ENCODE measurements around the gene STIM1. TPM values are rescaled to one million over a fixed set of nuclear protein-coding genes. Genes with fewer than 3 reads are reported as not detected.

The STIM1 gene
- total and polyA plus RNA-seq, 10 of the 15 experiments (the other 5 are each of a cell fraction or from before 2014, with no cell fraction given): 8.6 to 57.7 (median 29.3) TPM

- Histone ChIP-seq H3K4me3 (no peak overlapping the region), H3K27me3 (replicated peaks in 1 of 2; ENCODE audit: control insufficient read depth in 2 of 2, insufficient read depth in 2 of 2, low read length in 1 of 2) (no peaks in the 10 kb centered on the region), H3K27ac (ENCODE audit: control insufficient read depth, insufficient read depth) (no peak overlapping the region), H3K79me2 (ENCODE audit: control insufficient read depth, insufficient read depth, low read length) (peaks cover 12% of the 10 kb centered on the region), H3K4me2 (ENCODE audit: control insufficient read depth, insufficient read depth) (no peak overlapping the region), H3K9ac (ENCODE audit: control insufficient read depth, insufficient read depth, low read length) (no peak overlapping the region), H3K4me1 (ENCODE audit: control insufficient read depth, insufficient read depth, low read length) (peaks cover 14% of the 10 kb centered on the region), H2AFZ (ENCODE audit: control insufficient read depth, low read depth, low read length) (no peak overlapping the region), H3K9me3 (replicated peaks; ENCODE audit: control insufficient read depth, insufficient read depth, low read length) (no peaks in the 10 kb centered on the region), H4K20me1 (ENCODE audit: control insufficient read depth, insufficient read depth) (no peaks in the 10 kb centered on the region; the same call in 1 of the 2 replicates), H3K36me3 (ENCODE audit: control insufficient read depth in 2 of 2, insufficient read depth in 2 of 2, low read length in 1 of 2) (peaks cover 0 to 3% of the 10 kb centered on the region in 2 experiments; a peak in 3 of 4 replicates)
- DNase-seq (ENCODE audit: low read depth, low spot score): no peak
- ChIA-PET SMC1A (ENCODE audit: uncharacterized antibody, unreplicated experiment) (interaction anchor here (0.6 to 4.4 kb wide), 7 partner anchors 8 to 143 kb away, joined by 3 to 39 read pairs (median 4); partner anchors contain the start of gene STIM1), CTCF (interaction anchor here (1.2 to 5.5 kb wide), 3 partner anchors 29 to 143 kb away, joined by 3 to 29 read pairs (median 8); no protein-coding TSS in a partner anchor), POLR2A (interaction anchor here (0.6 to 0.8 kb wide), 2 partner anchors 35 to 41 kb away, joined by 3 to 4 read pairs; no protein-coding TSS in a partner anchor), RAD21 (ENCODE audit: unreplicated experiment) (interaction anchor here (1.4 kb wide), 1 partner anchor 80 kb away, joined by 4 read pairs; no protein-coding TSS in a partner anchor)
- BruUV-seq (replicated peaks): no TSS peak
- 95% methylated on average over 8 of the region's 8 CpGs for WGBS (ENCODE audit: insufficient coverage, insufficient replicate concordance, low lambda C conversion rate, missing lambda C conversion rate)
- TF ChIP-seq ZBTB40 (IDR thresholded peaks at IDR 0.05; ENCODE audit: borderline replicate concordance) (no peak), FOXM1 (IDR thresholded peaks at IDR 0.05; ENCODE audit: low read depth, low read length) (no peak), FOS (IDR thresholded peaks at IDR 0.05; ENCODE audit: borderline replicate concordance, extremely low read depth, insufficient read length) (no peak), SMC3 (IDR thresholded peaks at IDR 0.05; ENCODE audit: borderline replicate concordance, low read length) (no peak), DPF2 (IDR thresholded peaks at IDR 0.05) (no peak), RBBP5 (conservative IDR thresholded peaks at IDR 0.05) (no peak), SUPT20H (IDR thresholded peaks at IDR 0.05; ENCODE audit: borderline replicate concordance, control insufficient read depth, low read depth, low read length) (no peak), BCL11A (IDR thresholded peaks at IDR 0.05; ENCODE audit: low read depth, low read length) (no peak), MXI1 (IDR thresholded peaks at IDR 0.05; ENCODE audit: low read depth, low read length) (no peak), ATF7 (IDR thresholded peaks at IDR 0.05; ENCODE audit: low read depth) (no peak), RB1 (IDR thresholded peaks at IDR 0.05; ENCODE audit: borderline replicate concordance) (no peak), SMAD5 (IDR thresholded peaks at IDR 0.05; ENCODE audit: low read depth) (no peak), KDM1A (IDR thresholded peaks at IDR 0.05; ENCODE audit: borderline replicate concordance) (no peak), USF2 (IDR thresholded peaks at IDR 0.05; ENCODE audit: borderline replicate concordance, low read depth, low read length) (no peak), ZBED1 (IDR thresholded peaks at IDR 0.05; ENCODE audit: borderline replicate concordance) (no peak), POLR2AphosphoS2 (IDR thresholded peaks at IDR 0.05; ENCODE audit: low read depth, low read length) (no peak), E4F1 (IDR thresholded peaks at IDR 0.05; ENCODE audit: borderline replicate concordance, partially characterized antibody) (no peak), SIX5 (IDR thresholded peaks at IDR 0.05; ENCODE audit: low read depth, low read length, severe bottlenecking) (no peak), IRF4 (IDR thresholded peaks at IDR 0.05; ENCODE audit: low read depth, low read length) (no peak)
- intact Hi-C loops (cut with micrococcal nuclease; ENCODE audit: unreplicated experiment): no loop called here
- in situ Hi-C loops (cut with MboI): no loop called here
- FAIRE-seq: no peak
- no peak for ATAC-seq
Observed at GRCh38 chr11:3929649-3930048, 74.2 kb downstream of the STIM1 start.

Data from GM12878 (cell line).